Measurements from ENCODE around the gene SEMA5A.

DNA sequence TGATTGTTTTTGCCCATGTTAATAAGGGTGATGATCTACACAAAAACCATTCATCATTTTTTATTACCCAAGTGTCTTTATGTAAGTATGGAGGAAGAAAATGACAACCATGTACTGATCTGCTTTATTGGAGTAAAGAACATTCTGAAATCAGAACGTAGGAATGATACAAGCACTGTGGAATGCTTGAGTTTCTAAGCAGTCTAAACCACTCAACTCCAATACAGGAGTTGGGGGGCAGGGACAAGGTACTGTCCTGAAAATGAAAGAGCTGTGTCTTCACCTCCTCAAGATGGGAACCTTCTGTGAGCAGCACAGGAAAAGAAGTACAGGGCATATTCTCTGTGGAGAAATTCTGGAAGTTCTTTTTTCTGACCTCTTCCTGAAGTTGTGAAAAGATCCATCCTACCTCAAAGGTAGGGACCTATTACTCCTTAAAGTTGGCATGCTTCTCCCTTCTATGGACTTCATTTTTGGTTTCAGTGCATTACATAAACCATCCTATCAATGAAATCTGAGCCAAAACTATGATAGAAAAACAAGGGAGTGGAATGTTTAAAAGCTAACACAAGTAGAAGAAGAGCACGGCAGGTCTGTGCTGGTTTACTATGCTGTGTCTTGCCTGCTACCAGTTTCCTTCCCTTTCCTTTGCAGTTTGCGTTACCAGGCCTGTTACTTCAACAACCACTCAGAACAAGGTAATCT is 202.6 kb downstream of the SEMA5A start:
- TF ChIP-seq REST (IDR thresholded peaks at IDR 0.05; ENCODE audit: insufficient read depth in 1 of 2, low read depth in 2 of 2, low read length in 1 of 2) = no peak
- TF ChIP-seq, protein P1, sequence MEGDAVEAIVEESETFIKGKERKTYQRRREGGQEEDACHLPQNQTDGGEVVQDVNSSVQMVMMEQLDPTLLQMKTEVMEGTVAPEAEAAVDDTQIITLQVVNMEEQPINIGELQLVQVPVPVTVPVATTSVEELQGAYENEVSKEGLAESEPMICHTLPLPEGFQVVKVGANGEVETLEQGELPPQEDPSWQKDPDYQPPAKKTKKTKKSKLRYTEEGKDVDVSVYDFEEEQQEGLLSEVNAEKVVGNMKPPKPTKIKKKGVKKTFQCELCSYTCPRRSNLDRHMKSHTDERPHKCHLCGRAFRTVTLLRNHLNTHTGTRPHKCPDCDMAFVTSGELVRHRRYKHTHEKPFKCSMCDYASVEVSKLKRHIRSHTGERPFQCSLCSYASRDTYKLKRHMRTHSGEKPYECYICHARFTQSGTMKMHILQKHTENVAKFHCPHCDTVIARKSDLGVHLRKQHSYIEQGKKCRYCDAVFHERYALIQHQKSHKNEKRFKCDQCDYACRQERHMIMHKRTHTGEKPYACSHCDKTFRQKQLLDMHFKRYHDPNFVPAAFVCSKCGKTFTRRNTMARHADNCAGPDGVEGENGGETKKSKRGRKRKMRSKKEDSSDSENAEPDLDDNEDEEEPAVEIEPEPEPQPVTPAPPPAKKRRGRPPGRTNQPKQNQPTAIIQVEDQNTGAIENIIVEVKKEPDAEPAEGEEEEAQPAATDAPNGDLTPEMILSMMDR (IDR thresholded peaks at IDR 0.05) = no peak
- TF ChIP-seq POLR2AphosphoS5 (IDR thresholded peaks at IDR 0.05; ENCODE audit: low read depth, low read length) = no peak
